HepG2 (cell line): Measurements from ENCODE around the gene INO80B. TPM values are rescaled to one million over a fixed set of nuclear protein-coding genes. Genes with fewer than 3 reads are reported as not detected.

Source experiments
- ERF ChIP-seq: IDR thresholded peaks from 2 replicates; pipeline ENCODE4 v1.6.1; 2018; ENCODE audit warnings: missing biosample characterization, missing genetic modification reagents
- FLYWCH1 ChIP-seq: sonication (generic); formaldehyde crosslinking; IDR thresholded peaks from 2 replicates; pipeline ENCODE4 v1.8.1; 2023; ENCODE audit warnings: mild to moderate bottlenecking, missing genetic modification reagents
- ISX ChIP-seq: sonication (generic); formaldehyde crosslinking; conservative IDR thresholded peaks from 2 replicates; pipeline ENCODE4 v1.5.0; 2020; ENCODE audit warnings: missing genetic modification reagents
- KLF16 ChIP-seq, 2 experiments: sonication (generic) in 1 of 2; formaldehyde crosslinking in 1 of 2; IDR thresholded peaks; 2 replicates each; pipeline versions ENCODE4 v1.6.1 to v1.8.0; 2016 to 2023; ENCODE audit warnings: missing genetic modification reagents in 2 of 2, missing compliant biosample characterization in 1 of 2
- POGZ ChIP-seq: sonication (generic); formaldehyde crosslinking; IDR thresholded peaks from 2 replicates; pipeline ENCODE4 v1.4.0; 2020; ENCODE audit warnings: mild to moderate bottlenecking, missing genetic modification reagents
- SKI ChIP-seq: fragments of 450-650 bp; IDR thresholded peaks from one replicate; pipeline ENCODE4 v1.6.1; 2018; ENCODE audit warnings: mild to moderate bottlenecking; ENCODE audit not compliant: partially characterized antibody
- ZKSCAN5 ChIP-seq: sonication (generic); formaldehyde crosslinking; IDR thresholded peaks from 2 replicates; pipeline ENCODE4 v1.5.1; 2020; ENCODE audit warnings: mild to moderate bottlenecking, missing genetic modification reagents
- ZNF614 ChIP-seq: IDR thresholded peaks from 2 replicates; pipeline ENCODE4 v1.6.1; 2018; ENCODE audit warnings: missing biosample characterization, missing genetic modification reagents, inconsistent platforms, borderline replicate concordance
- polyA plus RNA-seq, 8 experiments: library from polyadenylated mRNA; depleted of rRNA in 3 of 8; stranded (reverse) in 7 of 8; unstranded in 1 of 8; fragments of >200 nt; fragmentation: Illumina TruSeq in 4 of 8; extraction: Trizol in 4 of 8; gene quantifications; 2 replicates each; pipeline versions ENCODE4 v1.2.1 to v1.2.3, GENCODE V29; 2011 to 2016; ENCODE audit warnings: low read depth in 4 of 8, missing spikeins in 1 of 8, mixed read lengths in 1 of 8; ENCODE audit not compliant: insufficient read depth in 1 of 8
- total RNA-seq, 5 experiments: library from RNA; depleted of rRNA; stranded (reverse); fragments of >200 nt; fragmentation: Illumina TruSeq; extraction: Trizol; gene quantifications; 2 replicates each; pipeline ENCODE4 v1.2.3, GENCODE V29; 2016; ENCODE audit warnings: low read depth in 1 of 5
- TF ChIP-seq, protein P1 (sequence below): sonication (generic); formaldehyde crosslinking; IDR thresholded peaks from 2 replicates; pipeline ENCODE4 v1.4.0; 2020; ENCODE audit warnings: mild to moderate bottlenecking, missing genetic modification reagents
- TF ChIP-seq, protein P2 (sequence below): sonication (generic); formaldehyde crosslinking; IDR thresholded peaks from 2 replicates; pipeline ENCODE4 v1.8.1; 2022; ENCODE audit warnings: low read depth, mild to moderate bottlenecking, missing genetic modification reagents
- TF ChIP-seq, protein P3 (sequence below): sonication (generic); formaldehyde crosslinking; IDR thresholded peaks from 2 replicates; pipeline ENCODE4 v1.4.0; 2020; ENCODE audit warnings: missing genetic modification reagents
- TF ChIP-seq, protein P4 (sequence below): sonication (generic); formaldehyde crosslinking; conservative IDR thresholded peaks from 2 replicates; pipeline ENCODE4 v1.8.1; 2023; ENCODE audit warnings: missing genetic modification reagents
- TF ChIP-seq, protein P5 (sequence below): sonication (generic); formaldehyde crosslinking; IDR thresholded peaks from 2 replicates; pipeline ENCODE4 v1.4.0; 2020; ENCODE audit warnings: mild to moderate bottlenecking, missing genetic modification reagents
- TF ChIP-seq, protein P6 (sequence below): IDR thresholded peaks from 2 replicates; pipeline ENCODE4 v1.6.1; 2016; ENCODE audit warnings: mild to moderate bottlenecking, missing biosample characterization, missing genetic modification reagents

The INO80B gene
- total and polyA plus RNA-seq, 2 of the 13 experiments (the other 11 are each of a cell fraction or from before 2014, with no cell fraction given), result 6.2 to 14.5 TPM

DNA sequence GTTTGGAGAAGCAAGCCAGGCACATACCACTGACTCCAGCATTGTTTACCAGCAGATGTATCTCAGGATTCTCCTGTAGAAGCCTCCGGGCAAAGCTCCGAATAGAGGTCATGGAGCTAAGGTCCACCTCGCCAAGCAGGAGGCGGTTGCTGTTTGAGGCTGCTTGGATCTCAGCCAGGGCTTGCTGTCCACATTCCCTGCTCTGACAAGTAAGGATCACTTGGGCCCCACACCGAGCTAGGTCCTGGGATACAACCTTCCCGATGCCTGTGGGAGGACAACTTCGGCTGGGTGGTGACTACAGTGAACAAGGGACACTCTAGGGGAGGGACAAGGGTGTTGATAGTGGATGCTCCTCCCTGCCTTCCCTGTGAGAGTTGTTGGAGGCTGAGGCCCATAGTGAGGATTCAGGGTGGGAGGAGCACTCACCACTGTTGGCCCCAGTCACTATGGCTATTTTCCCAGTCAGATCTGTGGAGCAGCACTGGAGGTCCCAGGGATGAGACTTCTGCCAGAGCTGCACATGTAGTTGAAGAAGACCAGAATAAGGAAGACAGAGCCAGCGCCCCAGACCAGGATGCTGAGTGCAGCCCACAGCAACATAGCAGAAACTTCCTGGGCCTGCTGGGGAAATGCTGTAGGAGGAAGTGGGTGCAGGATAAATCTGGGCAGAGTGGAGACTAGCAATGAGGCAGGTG, 41.7 kb upstream of the INO80B start (continued):
- TF ChIP-seq, protein P1, sequence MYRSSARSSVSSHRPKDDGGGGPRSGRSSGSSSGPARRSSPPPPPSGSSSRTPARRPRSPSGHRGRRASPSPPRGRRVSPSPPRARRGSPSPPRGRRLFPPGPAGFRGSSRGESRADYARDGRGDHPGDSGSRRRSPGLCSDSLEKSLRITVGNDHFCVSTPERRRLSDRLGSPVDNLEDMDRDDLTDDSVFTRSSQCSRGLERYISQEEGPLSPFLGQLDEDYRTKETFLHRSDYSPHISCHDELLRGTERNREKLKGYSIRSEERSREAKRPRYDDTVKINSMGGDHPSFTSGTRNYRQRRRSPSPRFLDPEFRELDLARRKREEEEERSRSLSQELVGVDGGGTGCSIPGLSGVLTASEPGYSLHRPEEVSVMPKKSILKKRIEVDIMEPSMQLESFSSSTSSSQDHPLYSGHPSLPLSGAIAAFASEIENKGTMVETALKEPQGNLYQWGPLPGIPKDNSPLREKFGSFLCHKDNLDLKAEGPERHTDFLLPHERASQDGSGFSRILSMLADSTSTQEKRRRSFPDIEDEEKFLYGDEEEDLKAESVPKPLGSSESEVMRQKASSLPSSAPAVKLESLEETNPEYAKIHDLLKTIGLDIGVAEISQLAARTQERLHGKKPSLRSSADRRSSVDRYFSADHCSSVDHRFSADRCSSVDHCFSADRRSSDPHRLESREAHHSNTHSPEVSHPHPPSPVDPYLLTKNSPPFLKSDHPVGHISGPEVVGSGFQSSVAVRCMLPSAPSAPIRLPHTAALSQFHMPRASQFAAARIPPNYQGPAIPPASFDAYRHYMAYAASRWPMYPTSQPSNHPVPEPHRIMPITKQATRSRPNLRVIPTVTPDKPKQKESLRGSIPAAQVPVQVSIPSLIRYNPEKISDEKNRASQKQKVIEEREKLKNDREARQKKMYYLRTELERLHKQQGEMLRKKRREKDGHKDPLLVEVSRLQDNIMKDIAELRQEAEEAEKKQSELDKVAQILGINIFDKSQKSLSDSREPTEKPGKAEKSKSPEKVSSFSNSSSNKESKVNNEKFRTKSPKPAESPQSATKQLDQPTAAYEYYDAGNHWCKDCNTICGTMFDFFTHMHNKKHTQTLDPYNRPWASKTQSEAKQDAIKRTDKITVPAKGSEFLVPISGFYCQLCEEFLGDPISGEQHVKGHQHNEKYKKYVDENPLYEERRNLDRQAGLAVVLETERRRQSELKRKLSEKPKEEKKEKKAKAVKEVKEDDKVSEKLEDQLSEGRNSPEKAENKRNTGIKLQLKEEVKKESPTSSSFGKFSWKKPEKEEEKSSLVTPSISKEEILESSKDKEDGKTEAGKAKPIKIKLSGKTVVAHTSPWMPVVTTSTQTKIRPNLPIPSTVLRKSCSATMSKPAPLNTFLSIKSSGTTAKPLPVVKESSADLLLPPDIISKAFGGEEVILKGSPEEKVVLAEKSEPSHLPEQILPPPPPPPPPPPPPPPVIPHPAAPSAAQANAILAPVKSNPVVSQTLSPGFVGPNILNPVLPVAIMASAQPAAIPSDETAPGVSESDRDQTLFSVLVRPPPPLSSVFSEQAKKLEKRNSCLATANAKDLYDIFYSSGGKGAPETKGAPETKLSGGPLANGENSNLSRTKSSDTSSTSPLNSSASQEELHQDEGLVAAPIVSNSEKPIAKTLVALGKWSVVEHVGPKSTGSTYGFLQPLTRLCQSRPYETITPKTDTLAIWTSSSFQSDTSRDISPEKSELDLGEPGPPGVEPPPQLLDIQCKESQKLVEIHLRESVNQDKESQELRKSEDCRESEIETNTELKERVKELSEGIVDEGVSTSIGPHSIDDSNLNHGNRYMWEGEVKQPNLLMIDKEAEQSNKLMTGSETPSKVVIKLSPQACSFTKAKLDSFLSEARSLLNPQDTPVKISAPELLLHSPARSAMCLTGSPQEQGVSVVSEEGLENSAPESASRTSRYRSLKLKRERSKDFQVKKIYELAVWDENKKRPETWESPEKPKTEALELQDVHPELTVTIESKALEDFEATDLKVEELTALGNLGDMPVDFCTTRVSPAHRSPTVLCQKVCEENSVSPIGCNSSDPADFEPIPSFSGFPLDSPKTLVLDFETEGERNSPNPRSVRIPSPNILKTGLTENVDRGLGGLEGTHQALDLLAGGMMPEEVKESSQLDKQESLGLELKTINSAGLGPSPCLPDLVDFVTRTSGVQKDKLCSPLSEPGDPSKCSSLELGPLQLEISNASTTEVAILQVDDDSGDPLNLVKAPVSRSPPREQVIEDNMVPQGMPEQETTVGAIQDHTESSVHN (CRISPR knock-in tag), result no peak
- TF ChIP-seq, protein P2, sequence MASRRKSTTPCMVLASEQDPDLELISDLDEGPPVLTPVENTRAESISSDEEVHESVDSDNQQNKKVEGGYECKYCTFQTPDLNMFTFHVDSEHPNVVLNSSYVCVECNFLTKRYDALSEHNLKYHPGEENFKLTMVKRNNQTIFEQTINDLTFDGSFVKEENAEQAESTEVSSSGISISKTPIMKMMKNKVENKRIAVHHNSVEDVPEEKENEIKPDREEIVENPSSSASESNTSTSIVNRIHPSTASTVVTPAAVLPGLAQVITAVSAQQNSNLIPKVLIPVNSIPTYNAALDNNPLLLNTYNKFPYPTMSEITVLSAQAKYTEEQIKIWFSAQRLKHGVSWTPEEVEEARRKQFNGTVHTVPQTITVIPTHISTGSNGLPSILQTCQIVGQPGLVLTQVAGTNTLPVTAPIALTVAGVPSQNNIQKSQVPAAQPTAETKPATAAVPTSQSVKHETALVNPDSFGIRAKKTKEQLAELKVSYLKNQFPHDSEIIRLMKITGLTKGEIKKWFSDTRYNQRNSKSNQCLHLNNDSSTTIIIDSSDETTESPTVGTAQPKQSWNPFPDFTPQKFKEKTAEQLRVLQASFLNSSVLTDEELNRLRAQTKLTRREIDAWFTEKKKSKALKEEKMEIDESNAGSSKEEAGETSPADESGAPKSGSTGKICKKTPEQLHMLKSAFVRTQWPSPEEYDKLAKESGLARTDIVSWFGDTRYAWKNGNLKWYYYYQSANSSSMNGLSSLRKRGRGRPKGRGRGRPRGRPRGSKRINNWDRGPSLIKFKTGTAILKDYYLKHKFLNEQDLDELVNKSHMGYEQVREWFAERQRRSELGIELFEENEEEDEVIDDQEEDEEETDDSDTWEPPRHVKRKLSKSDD (CRISPR knock-in tag), result no peak
- TF ChIP-seq, protein P3, sequence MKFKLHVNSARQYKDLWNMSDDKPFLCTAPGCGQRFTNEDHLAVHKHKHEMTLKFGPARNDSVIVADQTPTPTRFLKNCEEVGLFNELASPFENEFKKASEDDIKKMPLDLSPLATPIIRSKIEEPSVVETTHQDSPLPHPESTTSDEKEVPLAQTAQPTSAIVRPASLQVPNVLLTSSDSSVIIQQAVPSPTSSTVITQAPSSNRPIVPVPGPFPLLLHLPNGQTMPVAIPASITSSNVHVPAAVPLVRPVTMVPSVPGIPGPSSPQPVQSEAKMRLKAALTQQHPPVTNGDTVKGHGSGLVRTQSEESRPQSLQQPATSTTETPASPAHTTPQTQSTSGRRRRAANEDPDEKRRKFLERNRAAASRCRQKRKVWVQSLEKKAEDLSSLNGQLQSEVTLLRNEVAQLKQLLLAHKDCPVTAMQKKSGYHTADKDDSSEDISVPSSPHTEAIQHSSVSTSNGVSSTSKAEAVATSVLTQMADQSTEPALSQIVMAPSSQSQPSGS (CRISPR knock-in tag), result no peak
- TF ChIP-seq ZNF614 (CRISPR knock-in tag), result no peak
- TF ChIP-seq, protein P4, sequence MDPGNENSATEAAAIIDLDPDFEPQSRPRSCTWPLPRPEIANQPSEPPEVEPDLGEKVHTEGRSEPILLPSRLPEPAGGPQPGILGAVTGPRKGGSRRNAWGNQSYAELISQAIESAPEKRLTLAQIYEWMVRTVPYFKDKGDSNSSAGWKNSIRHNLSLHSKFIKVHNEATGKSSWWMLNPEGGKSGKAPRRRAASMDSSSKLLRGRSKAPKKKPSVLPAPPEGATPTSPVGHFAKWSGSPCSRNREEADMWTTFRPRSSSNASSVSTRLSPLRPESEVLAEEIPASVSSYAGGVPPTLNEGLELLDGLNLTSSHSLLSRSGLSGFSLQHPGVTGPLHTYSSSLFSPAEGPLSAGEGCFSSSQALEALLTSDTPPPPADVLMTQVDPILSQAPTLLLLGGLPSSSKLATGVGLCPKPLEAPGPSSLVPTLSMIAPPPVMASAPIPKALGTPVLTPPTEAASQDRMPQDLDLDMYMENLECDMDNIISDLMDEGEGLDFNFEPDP (CRISPR knock-in tag), result no peak
- TF ChIP-seq, protein P5, sequence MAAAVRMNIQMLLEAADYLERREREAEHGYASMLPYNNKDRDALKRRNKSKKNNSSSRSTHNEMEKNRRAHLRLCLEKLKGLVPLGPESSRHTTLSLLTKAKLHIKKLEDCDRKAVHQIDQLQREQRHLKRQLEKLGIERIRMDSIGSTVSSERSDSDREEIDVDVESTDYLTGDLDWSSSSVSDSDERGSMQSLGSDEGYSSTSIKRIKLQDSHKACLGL, result no peak
- no peak for TF ChIP-seq KLF16 (CRISPR knock-in tag; IDR thresholded peaks at IDR 0.05)
- TF ChIP-seq ERF (CRISPR knock-in tag), result no peak
- no peak for TF ChIP-seq ZKSCAN5 (CRISPR knock-in tag)
- TF ChIP-seq, protein P6, sequence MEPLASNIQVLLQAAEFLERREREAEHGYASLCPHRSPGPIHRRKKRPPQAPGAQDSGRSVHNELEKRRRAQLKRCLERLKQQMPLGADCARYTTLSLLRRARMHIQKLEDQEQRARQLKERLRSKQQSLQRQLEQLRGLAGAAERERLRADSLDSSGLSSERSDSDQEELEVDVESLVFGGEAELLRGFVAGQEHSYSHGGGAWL (CRISPR knock-in tag), result no peak
- no peak for TF ChIP-seq SKI
- no peak for TF ChIP-seq ISX (CRISPR knock-in tag)
- no peak for TF ChIP-seq FLYWCH1
- no peak for TF ChIP-seq POGZ (CRISPR knock-in tag)
